Measurements from ENCODE around the gene PTPRU.

GRCh38 chr1:29317916-29318530 lies 81.7 kb downstream of the PTPRU start:
- no peak for TF ChIP-seq EP300 (IDR thresholded peaks at IDR 0.05)
- TF ChIP-seq POLR2AphosphoS2 (conservative IDR thresholded peaks at IDR 0.05; ENCODE audit: low read length): no peak
- TF ChIP-seq ZFP36 (IDR thresholded peaks at IDR 0.05; ENCODE audit: borderline replicate concordance, partially characterized antibody): no peak
- no peak for TF ChIP-seq CEBPB (IDR thresholded peaks at IDR 0.05)
- TF ChIP-seq POLR2A (IDR thresholded peaks at IDR 0.05; ENCODE audit: low read length): no peak
- TF ChIP-seq, protein P1, sequence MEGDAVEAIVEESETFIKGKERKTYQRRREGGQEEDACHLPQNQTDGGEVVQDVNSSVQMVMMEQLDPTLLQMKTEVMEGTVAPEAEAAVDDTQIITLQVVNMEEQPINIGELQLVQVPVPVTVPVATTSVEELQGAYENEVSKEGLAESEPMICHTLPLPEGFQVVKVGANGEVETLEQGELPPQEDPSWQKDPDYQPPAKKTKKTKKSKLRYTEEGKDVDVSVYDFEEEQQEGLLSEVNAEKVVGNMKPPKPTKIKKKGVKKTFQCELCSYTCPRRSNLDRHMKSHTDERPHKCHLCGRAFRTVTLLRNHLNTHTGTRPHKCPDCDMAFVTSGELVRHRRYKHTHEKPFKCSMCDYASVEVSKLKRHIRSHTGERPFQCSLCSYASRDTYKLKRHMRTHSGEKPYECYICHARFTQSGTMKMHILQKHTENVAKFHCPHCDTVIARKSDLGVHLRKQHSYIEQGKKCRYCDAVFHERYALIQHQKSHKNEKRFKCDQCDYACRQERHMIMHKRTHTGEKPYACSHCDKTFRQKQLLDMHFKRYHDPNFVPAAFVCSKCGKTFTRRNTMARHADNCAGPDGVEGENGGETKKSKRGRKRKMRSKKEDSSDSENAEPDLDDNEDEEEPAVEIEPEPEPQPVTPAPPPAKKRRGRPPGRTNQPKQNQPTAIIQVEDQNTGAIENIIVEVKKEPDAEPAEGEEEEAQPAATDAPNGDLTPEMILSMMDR (IDR thresholded peaks at IDR 0.05): no peak
- TF ChIP-seq JUN (IDR thresholded peaks at IDR 0.05): no peak
